GM18498 (cell line): ENCODE data around the gene DEFB124.
"Not testable (repeated sequence)": the region's sequence is repeated elsewhere in the genome, so short reads cannot be mapped to it uniquely, and the experiment has no call there.

Source experiments
- ATAC-seq: cut with Tn5 transposase; IDR thresholded peaks from one replicate; pipeline ENCODE4 v1.9.1; 2021; ENCODE audit warnings: mild to moderate bottlenecking, moderate library complexity; ENCODE audit not compliant: unreplicated experiment

The DEFB124 gene

DNA sequence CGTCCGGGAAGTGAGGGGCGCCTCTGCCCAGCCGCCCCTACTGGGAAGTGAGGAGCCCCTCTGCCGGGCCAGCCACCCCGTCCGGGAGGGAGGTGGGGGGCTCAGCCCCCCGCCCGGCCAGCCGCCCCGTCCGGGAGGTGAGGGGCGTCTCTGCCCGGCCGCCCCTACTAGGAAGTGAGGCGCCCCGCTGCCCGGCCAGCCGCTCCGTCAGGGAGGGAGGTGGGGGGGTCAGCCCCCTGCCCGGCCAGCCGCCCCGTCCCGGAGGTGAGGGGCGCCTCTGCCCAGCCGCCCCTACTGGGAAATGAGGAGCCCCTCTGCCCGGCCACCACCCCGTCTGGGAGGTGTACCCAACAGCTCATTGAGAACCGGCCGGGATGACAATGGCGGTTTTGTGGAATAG lies 47.4 kb downstream of the DEFB124 start:
- ATAC-seq, result not testable (repeated sequence)

DNA sequence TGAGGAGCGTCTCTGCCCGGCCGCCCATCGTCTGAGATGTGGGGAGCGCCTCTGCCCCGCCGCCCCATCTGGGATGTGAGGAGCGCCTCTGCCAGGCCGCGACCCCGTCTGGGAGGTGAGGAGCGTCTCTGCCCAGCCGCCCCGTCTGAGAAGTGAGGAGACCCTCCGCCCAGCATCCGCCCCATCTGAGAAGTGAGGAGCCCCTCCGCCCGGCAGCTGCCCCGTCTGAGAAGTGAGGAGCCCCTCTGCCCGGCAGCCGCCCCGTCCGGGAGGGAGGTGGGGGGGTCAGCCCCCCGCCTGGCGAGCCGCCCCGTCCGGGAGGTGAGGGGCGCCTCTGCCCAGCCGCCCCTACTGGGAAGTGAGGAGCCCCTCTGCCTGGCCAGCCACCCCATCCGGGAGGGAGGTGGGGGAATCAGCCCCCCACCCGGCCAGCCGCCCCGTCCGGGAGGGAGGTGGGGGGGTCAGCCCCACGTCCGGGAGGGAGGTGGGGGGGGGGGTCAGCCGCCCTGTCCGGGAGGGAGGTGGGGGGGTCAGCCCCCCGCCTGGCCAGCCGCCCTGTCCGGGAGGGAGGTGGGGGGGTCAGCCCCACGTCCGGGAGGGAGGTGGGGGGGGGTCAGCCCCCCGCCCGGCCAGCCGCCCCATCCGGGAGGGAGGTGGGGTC lies 47.9 kb downstream of the DEFB124 start:
- ATAC-seq, result not testable (repeated sequence)

DNA sequence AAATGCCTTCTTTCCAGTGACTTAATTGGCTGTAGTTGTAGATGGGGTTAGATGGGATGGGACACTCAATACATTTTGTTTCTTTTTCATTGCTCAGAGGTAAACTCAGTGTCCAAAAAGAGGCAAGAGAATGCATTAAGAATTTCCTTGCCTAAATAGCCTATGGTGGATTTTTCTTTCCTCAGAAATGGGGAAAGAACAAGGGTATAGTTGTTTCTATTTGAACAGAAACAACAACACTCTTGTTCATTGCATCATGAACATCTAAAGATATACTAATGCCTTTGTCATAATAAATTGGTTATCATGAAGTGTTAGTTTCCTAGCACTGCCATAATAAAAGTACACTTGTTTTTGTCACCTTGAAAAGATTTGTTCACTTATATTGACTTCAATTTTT lies 49.1 kb downstream of the DEFB124 start:
- ATAC-seq, result no peak

DNA sequence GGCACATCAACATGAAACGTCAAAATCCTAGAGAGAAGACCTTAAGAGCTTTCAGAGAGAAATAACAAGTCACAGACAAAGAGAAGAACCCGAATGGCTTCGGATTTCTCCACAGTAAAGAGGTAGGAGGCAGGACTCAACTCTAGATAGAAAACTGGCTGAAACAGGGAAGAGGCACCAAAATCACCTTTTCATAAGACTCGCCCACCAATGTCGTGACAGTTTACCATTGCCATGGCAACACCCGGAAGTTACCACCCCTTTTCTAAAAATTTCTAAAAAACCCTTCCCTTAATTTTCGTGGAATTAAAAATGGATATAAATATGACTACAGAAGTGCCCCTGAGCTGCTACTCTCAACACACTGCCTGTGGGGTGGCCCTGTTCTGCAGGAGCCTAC lies 56.6 kb downstream of the DEFB124 start:
- no peak for ATAC-seq

DNA sequence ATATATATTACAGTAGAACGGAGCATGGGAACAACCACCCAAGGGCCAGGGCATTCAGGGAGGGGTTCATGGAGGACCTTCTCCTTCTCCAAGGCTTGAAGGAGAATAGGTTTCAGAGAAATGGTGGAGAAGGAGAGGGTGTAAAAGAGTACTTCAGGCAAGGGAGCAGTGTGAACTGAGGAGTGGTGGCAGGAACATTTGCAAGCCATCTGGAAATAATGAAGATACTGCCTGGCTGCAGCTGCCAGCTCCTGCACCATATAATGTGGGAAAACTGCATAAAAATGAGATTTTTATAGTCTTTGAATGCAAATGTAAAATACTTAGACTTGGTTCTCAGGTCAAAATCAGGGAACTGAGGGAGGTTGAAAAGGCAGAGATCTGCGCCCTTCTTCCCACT lies 59.3 kb downstream of the DEFB124 start:
- no peak for ATAC-seq
